ENCODE measurements around the gene TMPRSS9.

DNA sequence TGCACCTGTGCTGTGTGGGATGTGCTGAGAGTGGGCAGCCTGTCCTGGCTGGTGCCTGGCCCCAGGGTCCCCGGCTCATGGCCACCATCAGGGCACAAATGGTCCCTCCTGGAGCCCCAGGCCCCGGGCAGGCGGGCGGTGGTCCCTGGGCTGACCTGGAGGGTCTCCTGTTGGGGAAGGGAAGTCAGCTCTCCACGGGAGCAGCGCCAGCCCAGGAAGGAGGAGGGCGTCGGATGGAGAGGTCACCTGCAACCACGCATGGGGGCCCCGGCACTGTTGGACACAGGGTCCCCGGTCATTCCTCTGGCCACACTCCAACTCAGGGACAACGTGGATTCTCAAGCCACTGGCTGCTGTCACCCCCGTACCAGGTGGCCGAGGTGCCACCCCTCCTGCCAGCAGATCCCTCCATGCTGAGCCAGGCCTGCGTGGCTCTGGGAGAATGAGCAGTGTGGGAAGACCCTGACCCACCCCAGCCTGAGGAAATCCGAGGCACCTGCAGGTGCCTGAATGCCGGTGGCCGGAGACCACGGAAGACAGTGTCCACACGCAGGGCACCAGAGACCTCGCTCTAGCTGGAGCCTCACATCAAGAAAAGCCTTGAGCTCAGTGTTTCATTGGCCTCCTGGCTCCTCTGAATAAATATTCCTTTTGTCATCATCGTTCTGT is 83.2 kb downstream of the TMPRSS9 start:
- no peak for TF ChIP-seq EZH2 (IDR thresholded peaks at IDR 0.05; ENCODE audit: insufficient read depth, poor library complexity, severe bottlenecking)
- no peak for TF ChIP-seq EZH2phosphoT487 (IDR thresholded peaks at IDR 0.05; ENCODE audit: insufficient read depth, low read depth)

All from GM23248 (cell line).